ENCODE results near the gene CDH4.

The CDH4 gene

GRCh38 chr20:61662968-61663331 lies 410.9 kb downstream of the CDH4 start:
- no peak for DNase-seq

GRCh38 chr20:61663521-61664425 lies 411.7 kb downstream of the CDH4 start:
- no peak for DNase-seq

- peak; percentile 48 for DNase-seq
Measured at GRCh38 chr20:61664556-61665320, 412.7 kb downstream of the CDH4 start.

- DNase-seq, result no peak
Measured at GRCh38 chr20:61665528-61666470, 413.7 kb downstream of the CDH4 start.

- no peak for DNase-seq
Measured at GRCh38 chr20:61666471-61666832, 414.4 kb downstream of the CDH4 start.

- no peak for DNase-seq
Measured at GRCh38 chr20:61667056-61667792, 415.2 kb downstream of the CDH4 start.

GRCh38 chr20:61668065-61668650 lies 416.1 kb downstream of the CDH4 start:
- no peak for DNase-seq

GRCh38 chr20:61668771-61669503 lies 416.9 kb downstream of the CDH4 start:
- no peak for DNase-seq

GRCh38 chr20:61670274-61670673 lies 418.2 kb downstream of the CDH4 start:
- DNase-seq, result no peak

- DNase-seq, result no peak
Measured at GRCh38 chr20:61671559-61671958, 419.5 kb downstream of the CDH4 start.

GRCh38 chr20:61673152-61673847 lies 421.2 kb downstream of the CDH4 start:
- DNase-seq, result no peak

GRCh38 chr20:61674121-61674520 lies 422.1 kb downstream of the CDH4 start:
- no peak for DNase-seq

- DNase-seq, result no peak
Measured at GRCh38 chr20:61674688-61675087, 422.6 kb downstream of the CDH4 start.

GRCh38 chr20:61677928-61678327 lies 425.9 kb downstream of the CDH4 start:
- DNase-seq, result no peak

- DNase-seq, result no peak
Measured at GRCh38 chr20:61678437-61678836, 426.4 kb downstream of the CDH4 start.

- DNase-seq, result no peak
Measured at GRCh38 chr20:61679473-61679872, 427.4 kb downstream of the CDH4 start.

- no peak for DNase-seq
Measured at GRCh38 chr20:61680096-61680495, 428.0 kb downstream of the CDH4 start.

- DNase-seq, result no peak
Measured at GRCh38 chr20:61682114-61682995, 430.3 kb downstream of the CDH4 start.

GRCh38 chr20:61682996-61683681 lies 431.1 kb downstream of the CDH4 start:
- no peak for DNase-seq

All from right hindlimb (tissue), 1 donor.